Fibroblast of villous mesenchyme (primary cell): ENCODE results near the gene MCCD1. TPM values are rescaled to one million over a fixed set of nuclear protein-coding genes. Genes with fewer than 3 reads are reported as not detected.

ENCODE experiments used
- DNase-seq: peaks from one replicate; pipeline ENCODE4 v3.0.0-alpha.2; 2010; ENCODE audit warnings: low read depth
- H3K4me3 ChIP-seq: 2 replicates; pipeline ENCODE4 v1.5.1; 2011; ENCODE audit warnings: low read depth, mild to moderate bottlenecking, low read length
- total RNA-seq: library from RNA; depleted of rRNA; stranded (reverse); fragments of >200 nt; gene quantifications from 2 replicates; pipeline ENCODE4 v1.2.3, GENCODE V29; 2012
- TF ChIP-seq, protein P1 (sequence below): IDR thresholded peaks from 2 replicates; pipeline ENCODE4 v1.5.1; 2012; ENCODE audit warnings: low read depth, mild to moderate bottlenecking, low read length; ENCODE audit not compliant: insufficient read depth

MCCD1 gene
- total RNA-seq, 1 donor: not detected

DNA sequence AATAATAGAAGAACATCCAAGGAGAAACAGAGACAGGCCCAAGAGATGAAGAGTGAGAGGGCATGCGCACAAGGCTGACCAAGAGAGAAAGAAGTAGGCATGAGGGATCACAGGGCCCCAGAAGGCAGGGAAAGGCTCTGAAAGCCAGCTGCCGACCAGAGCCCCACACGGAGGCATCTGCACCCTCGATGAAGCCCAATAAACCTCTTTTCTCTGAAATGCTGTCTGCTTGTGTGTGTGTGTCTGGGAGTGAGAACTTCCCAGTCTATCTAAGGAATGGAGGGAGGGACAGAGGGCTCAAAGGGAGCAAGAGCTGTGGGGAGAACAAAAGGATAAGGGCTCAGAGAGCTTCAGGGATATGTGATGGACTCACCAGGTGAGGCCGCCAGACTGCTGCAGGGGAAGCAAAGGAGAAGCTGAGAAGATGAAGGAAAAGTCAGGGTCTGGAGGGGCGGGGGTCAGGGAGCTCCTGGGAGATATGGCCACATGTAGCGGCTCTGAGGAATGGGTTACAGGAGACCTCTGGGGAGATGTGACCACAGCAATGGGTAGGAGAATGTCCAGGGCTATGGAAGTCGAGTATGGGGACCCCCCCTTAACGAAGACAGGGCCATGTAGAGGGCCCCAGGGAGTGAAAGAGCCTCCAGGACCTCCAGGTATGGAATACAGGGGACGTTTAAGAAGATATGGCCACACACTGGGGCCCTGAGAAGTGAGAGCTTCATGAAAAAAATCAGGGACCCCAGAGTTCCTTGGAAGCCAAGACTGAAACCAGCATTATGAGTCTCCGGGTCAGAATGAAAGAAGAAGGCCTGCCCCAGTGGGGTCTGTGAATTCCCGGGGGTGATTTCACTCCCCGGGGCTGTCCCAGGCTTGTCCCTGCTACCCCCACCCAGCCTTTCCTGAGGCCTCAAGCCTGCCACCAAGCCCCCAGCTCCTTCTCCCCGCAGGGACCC is 45.6 kb downstream of the MCCD1 start:
- TF ChIP-seq, protein P1, sequence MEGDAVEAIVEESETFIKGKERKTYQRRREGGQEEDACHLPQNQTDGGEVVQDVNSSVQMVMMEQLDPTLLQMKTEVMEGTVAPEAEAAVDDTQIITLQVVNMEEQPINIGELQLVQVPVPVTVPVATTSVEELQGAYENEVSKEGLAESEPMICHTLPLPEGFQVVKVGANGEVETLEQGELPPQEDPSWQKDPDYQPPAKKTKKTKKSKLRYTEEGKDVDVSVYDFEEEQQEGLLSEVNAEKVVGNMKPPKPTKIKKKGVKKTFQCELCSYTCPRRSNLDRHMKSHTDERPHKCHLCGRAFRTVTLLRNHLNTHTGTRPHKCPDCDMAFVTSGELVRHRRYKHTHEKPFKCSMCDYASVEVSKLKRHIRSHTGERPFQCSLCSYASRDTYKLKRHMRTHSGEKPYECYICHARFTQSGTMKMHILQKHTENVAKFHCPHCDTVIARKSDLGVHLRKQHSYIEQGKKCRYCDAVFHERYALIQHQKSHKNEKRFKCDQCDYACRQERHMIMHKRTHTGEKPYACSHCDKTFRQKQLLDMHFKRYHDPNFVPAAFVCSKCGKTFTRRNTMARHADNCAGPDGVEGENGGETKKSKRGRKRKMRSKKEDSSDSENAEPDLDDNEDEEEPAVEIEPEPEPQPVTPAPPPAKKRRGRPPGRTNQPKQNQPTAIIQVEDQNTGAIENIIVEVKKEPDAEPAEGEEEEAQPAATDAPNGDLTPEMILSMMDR: no peak
- no peak for DNase-seq
- H3K4me3 ChIP-seq: no peak overlapping the region

DNA sequence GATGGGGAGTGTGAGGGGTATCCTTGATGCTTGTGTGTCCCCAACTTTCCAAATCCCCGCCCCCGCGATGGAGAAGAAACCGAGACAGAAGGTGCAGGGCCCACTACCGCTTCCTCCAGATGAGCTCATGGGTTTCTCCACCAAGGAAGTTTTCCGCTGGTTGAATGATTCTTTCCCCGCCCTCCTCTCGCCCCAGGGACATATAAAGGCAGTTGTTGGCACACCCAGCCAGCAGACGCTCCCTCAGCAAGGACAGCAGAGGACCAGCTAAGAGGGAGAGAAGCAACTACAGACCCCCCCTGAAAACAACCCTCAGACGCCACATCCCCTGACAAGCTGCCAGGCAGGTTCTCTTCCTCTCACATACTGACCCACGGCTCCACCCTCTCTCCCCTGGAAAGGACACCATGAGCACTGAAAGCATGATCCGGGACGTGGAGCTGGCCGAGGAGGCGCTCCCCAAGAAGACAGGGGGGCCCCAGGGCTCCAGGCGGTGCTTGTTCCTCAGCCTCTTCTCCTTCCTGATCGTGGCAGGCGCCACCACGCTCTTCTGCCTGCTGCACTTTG is 46.7 kb downstream of the MCCD1 start, which contains the start of gene TNF:
Gene TNF (plus strand): TSS at position 231 of the 567 bp plus-strand sequence. CDS start 177 bp downstream, at position 408.
- TF ChIP-seq, protein P1: no peak
- no peak within 1 kb of the TSS for H3K4me3 ChIP-seq
- DNase-seq: peak; percentile 20

DNA sequence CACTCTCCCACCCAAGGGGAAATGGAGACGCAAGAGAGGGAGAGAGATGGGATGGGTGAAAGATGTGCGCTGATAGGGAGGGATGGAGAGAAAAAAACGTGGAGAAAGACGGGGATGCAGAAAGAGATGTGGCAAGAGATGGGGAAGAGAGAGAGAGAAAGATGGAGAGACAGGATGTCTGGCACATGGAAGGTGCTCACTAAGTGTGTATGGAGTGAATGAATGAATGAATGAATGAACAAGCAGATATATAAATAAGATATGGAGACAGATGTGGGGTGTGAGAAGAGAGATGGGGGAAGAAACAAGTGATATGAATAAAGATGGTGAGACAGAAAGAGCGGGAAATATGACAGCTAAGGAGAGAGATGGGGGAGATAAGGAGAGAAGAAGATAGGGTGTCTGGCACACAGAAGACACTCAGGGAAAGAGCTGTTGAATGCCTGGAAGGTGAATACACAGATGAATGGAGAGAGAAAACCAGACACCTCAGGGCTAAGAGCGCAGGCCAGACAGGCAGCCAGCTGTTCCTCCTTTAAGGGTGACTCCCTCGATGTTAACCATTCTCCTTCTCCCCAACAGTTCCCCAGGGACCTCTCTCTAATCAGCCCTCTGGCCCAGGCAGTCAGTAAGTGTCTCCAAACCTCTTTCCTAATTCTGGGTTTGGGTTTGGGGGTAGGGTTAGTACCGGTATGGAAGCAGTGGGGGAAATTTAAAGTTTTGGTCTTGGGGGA is 47.4 kb downstream of the MCCD1 start:
- TF ChIP-seq, protein P1: no peak
- DNase-seq: no peak
- H3K4me3 ChIP-seq: no peak overlapping the region

- TF ChIP-seq, protein P1: no peak
- no peak for DNase-seq
- no peak overlapping the region for H3K4me3 ChIP-seq
Observed at GRCh38 chr6:31576897-31577578, 48.3 kb downstream of the MCCD1 start.

DNA sequence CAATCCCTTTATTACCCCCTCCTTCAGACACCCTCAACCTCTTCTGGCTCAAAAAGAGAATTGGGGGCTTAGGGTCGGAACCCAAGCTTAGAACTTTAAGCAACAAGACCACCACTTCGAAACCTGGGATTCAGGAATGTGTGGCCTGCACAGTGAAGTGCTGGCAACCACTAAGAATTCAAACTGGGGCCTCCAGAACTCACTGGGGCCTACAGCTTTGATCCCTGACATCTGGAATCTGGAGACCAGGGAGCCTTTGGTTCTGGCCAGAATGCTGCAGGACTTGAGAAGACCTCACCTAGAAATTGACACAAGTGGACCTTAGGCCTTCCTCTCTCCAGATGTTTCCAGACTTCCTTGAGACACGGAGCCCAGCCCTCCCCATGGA is 48.8 kb downstream of the MCCD1 start:
- TF ChIP-seq, protein P1: no peak
- no peak for DNase-seq
- H3K4me3 ChIP-seq: no peak overlapping the region
